SW480 (cell line): Measurements from ENCODE around the gene ATP5F1E.
A peak's percentile ranks its signal among the peaks of the same experiment; 100 is the strongest.
"Not testable (repeated sequence)": the region's sequence is repeated elsewhere in the genome, so short reads cannot be mapped to it uniquely, and the experiment has no call there.

Experiments
- DNase-seq: peaks from one replicate; pipeline ENCODE4 v3.0.0-alpha.2; 2016; ENCODE audit warnings: low spot score

Gene ATP5F1E

DNA sequence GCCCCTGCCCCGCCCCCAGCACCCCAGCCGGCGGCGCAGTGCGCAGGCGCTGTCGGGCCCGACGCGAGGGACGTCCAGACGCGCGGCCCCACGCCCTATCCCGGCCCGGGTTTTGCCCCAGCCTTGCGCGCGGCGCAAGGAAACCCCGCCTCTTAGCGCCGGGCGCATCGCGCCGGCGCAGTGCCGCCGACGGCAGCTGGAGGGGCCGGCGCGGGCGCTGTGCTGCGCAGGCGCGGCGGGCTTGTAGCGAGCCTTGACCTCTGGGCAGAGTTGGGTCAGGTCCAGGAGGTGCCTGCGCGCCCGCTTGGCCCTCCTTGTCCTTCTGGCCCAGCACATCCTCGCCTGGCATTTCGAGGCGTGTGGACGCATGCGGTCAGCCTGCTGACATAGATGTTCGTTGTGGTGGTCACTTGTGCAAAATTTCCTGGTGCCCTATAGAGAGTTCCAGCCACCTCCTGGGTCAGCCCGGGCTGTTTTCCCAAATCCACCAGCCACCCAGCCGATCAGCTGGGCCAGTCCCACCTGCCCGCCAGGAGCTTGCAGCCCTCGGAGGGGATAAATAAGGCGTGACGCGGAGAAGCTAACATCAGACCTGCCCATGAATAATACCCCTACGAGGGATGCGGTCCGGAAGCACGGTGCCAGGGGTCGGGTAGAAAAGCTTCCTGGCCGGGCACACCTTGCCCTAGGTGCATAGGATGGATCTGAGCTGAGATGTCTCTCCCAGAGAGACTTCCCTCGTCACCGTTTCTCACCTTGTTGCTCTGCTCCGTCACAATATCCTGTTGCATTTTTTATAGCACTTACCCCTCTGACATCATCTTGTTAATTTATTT is 10.9 kb upstream of the ATP5F1E start:
- DNase-seq: peak; percentile 94

- peak; percentile 43 for DNase-seq
Observed at GRCh38 chr20:59042151-59042795, 10.1 kb upstream of the ATP5F1E start, which contains the start of gene PRELID3B. PRELID3B (minus strand) TSS chr20:59042786; CDS start chr20:59042730, 56 bp downstream.

DNA sequence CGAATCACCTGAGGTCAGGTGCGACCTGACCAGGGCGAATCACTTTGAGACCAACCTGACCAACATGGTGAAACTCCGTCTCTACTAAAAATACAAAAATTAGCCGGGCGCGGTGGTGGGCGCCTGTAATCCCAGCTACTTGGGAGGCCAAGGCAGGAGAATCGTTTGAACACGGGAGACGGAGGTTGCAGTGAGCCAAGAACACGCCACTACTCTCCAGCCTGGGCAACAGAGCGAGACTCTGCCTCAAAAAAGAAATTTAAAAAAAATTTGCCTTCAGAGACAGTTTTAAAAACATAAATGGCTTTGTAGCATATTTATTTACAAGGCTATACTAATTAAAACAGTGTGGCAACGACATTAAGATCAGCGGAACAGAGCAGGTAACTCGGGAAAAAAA is 9.4 kb upstream of the ATP5F1E start:
- not testable (repeated sequence) for DNase-seq

GRCh38 chr20:59040667-59041066 is 8.5 kb upstream of the ATP5F1E start:
- DNase-seq: no peak

- no peak for DNase-seq
Observed at GRCh38 chr20:59039233-59039632, 7.1 kb upstream of the ATP5F1E start.

- no peak for DNase-seq
Observed at GRCh38 chr20:59037386-59037785, 5.3 kb upstream of the ATP5F1E start.

- DNase-seq: no peak
Observed at GRCh38 chr20:59035381-59035780, 3.2 kb upstream of the ATP5F1E start.

GRCh38 chr20:59033616-59034165 is 1.6 kb upstream of the ATP5F1E start:
- DNase-seq: no peak

DNA sequence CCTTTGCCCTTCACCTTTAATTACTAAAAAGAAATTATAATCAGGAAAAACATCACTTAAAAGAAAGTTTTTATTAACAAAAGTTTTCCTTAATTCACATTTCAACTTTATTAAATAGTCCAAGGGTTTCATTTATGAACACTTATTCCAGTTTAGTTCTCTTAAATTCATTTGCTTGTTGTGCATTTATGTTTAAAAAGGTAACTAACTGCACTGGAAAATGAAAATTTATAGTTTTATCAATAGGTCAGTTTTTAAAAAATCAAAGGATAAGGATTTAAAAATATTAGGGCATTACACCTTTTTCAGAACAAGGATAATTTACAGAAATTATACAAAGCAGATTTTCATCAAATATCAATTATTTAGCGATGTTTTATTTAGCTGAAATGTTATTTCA is 958 bp upstream of the ATP5F1E start:
- no peak for DNase-seq

DNA sequence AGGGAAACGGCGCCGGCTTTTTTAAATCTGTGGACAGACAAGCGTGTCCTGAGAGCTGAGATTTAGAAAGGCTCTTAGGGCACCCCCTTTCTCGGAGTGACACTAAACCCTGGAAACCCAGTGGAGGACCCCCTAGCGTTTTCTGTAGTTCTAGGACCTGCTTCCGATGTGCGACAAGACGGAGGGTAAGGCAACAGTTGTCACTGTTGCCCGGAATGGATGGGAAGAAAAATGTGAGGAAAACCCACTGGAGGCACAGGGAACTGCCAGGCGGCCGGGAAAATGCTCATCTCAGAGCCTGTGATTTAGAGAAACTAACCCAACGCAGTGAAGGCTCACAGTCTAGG is 551 bp upstream of the ATP5F1E start:
- DNase-seq: peak; percentile 84

DNA sequence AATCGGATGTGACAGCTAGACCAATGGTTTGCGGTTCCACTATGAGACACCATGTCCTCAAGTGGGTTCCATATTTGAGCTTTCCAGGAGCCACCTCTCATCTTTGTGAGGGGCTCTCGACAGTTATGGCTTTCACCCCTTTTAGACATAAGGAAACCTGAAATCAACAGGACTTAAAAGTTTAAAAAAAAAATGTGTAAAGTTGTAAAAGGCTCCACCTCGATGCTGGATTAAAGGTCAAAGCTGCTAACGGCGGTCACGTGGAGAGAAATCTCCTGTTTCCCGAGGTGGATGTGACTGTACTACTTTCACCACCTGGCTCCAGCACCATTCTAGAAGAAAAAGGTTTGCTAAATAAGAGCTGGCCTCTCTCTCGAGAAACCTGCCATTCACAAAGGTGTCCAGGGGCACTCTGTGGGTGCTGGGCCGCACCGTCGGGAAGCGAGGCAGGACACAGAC is 542 bp downstream of the ATP5F1E start:
- DNase-seq: peak; percentile 34

DNA sequence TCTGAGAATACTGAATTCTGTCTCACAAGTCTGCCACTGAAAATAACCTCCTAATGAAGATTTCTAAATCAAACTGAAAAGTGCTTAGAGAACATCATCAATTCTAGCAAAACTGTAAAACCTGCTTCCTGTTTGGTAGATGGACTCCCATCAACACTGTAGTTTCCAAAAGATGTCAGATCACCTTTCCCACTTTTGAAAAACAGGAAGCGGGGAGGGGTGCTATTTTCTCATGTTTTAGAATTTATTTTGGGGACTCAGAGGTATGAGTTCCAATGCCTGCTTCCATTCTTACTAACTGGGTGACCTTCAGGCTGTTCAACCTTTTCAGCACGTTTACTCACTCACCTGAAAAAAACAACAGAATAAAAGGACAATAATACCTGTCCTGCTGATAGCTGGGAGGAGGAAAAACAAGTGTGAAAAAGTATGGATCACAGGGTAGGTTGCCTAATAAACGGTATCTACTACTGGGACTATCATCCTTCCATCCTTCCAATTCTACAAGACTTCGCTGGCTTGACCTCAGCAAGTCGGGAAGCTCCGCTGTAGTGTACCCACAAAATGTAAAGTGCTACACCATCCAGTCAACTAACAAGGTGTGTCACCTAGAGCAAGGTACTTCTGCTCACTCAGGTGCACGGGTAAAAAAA is 1.1 kb downstream of the ATP5F1E start:
- peak; percentile 76 for DNase-seq

DNA sequence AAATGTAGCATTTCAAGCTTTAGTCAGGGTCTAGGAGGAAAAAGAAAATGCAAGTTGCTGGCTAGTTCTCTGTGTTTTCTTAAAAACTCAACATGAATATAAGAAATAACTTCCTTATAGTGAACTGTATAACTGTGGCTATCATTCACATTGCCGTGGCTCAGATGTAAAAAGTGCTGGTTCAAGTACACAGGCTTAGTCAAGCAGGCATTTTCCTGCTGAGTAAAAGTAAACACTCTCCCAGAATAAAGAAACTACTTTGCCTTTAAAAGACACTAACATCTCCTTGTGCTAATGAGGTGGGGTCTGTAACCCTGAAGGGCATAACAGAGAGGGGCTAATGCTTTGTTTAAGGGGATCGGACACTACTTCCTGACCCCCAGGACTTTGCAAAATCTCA is 3.3 kb downstream of the ATP5F1E start:
- DNase-seq: no peak

DNA sequence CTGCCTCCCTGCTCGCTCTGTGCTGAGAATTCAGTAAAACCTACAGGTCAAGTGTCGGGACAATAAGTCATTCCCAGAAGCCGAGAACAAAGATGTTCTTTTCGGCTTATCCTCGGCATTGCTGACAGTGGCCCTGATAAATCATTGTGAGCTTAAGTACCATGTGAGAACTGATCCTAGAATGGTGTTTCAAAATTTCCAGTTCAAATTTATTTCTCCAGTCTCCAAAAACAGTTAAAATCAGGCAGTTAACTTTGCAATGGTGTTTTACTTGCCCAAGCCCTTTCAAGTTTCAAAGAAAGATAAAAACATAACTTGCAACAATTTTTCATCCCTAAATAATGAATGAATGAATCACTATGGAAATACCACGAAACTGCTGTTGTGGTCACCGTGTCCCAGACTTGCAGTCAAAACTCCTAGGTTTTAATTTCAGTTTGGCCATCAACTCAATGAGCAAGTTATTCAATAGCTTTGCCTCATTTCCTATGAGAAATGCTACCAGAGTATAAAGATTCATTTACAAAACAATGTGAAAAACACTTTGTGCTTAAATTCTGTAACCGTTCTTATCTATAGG is 4.3 kb downstream of the ATP5F1E start:
- DNase-seq: no peak

GRCh38 chr20:59026904-59027740 is 5.0 kb downstream of the ATP5F1E start:
- DNase-seq: no peak

DNA sequence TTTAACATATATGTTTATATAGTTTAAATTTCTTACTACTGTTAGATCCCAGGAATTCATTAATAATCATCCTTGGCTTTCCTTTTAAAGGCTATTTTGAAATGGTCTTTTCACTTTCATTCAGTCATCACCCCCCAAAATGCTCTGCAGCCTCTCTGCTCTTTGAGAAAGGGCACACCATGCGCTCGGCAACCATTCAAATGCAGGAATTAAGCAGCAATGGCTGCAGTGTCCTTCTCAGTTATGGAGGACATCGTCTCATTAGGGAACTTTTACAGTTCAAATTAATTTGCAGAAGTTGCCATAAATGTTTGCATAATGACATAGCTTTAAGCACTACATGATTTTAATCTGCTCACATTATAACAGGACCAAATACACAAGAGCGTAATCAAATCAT is 6.6 kb downstream of the ATP5F1E start:
- no peak for DNase-seq

DNA sequence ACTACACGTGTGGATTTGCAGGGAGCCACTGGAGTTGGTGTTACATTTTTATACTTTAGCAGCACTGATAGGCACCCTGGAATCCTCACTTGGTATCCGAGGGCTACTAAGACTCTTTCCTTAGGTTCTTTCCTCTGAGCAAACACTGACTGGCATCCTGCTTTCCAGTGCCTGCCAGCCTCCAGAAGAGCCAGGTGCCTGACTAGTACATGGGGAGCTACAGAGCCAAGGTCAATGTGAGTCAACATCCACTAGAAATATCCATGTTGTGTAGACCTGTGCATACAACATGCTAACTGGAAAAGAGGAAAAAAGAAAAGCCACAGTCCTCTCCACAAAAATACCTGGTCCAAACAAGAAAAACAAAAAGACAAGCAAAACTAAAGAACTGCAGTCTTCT is 7.0 kb downstream of the ATP5F1E start:
- DNase-seq: no peak

- DNase-seq: no peak
Observed at GRCh38 chr20:59024111-59024530, 8.0 kb downstream of the ATP5F1E start.

DNA sequence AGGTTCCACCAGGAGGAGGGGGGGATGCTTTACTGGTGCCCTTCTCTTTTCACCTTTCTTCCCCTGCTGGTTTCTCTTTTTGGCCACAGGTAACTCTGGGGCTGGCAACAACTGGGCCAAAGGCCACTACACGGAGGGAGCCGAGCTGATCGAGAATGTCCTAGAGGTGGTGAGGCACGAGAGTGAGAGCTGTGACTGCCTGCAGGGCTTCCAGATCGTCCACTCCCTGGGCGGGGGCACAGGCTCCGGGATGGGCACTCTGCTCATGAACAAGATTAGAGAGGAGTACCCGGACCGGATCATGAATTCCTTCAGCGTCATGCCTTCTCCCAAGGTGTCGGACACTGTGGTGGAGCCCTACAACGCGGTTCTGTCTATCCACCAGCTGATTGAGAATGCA is 8.5 kb downstream of the ATP5F1E start:
- no peak for DNase-seq

DNA sequence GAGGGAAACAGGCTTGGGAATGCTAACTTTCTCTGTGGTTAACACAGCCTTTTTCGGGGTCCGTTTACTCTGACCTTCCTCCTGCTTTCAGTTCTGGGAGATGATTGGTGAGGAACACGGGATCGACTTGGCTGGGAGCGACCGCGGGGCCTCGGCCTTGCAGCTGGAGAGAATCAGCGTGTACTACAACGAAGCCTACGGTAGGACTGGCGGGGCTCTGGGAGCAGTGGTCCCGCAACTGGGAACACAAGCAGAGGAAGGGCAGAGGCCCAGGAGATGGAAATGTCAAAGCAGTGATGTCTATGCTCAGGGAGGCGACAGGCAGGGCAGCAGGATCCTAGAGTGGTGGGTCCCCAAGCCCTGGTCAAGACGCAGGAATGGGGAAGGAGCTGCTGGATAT is 9.4 kb downstream of the ATP5F1E start:
- no peak for DNase-seq

GRCh38 chr20:59020938-59021551 is 11.1 kb downstream of the ATP5F1E start:
- DNase-seq: no peak
